Measurements from ENCODE around the gene SMCO1.
A peak's percentile ranks its signal among the peaks of the same experiment; 100 is the strongest.
"Not testable (repeated sequence)": the region's sequence is repeated elsewhere in the genome, so short reads cannot be mapped to it uniquely, and the experiment has no call there.

SMCO1 gene

GRCh38 chr3:196506687-196507086 lies 8.5 kb downstream of the SMCO1 start:
- Histone ChIP-seq H3K4me3 (no peak overlapping the region), H3K4me2 (no peak overlapping the region)

GRCh38 chr3:196504556-196504955 lies 10.6 kb downstream of the SMCO1 start:
- Histone ChIP-seq H3K4me3 (no peak overlapping the region), H3K4me2 (peak overlapping the region; percentile 59; the same call in 1 of the 2 replicates), H3K36me3 (peaks cover 10% of the 10 kb centered on the region; the same call in 1 of the 2 replicates), H3K4me1 (peaks cover 14% of the 10 kb centered on the region), H3K9ac (no peak overlapping the region), H3K27me3 (no peaks in the 10 kb centered on the region), H3K27ac (peak overlapping the region; percentile 57; the same call in 1 of the 2 replicates), H3K9me3 (peaks cover 43% of the 10 kb centered on the region), H4K20me1 (peaks cover 37% of the 10 kb centered on the region)
- no peak for TF ChIP-seq Cebpa-rat (IDR thresholded peaks at IDR 0.05)

More at GRCh38 chr3:196506687-196507086, 8.5 kb downstream of the SMCO1 start:
- H3K27ac ChIP-seq = no peak overlapping the region
- H3K4me1 ChIP-seq = peaks cover 7% of the 10 kb centered on the region
- H3K36me3 ChIP-seq = 0 out of 2 replicates have a peak, but pooled peaks cover 5% of the 10 kb centered on the region
- no peak overlapping the region for H3K9ac ChIP-seq
- peaks cover 55% of the 10 kb centered on the region for H3K9me3 ChIP-seq
- H4K20me1 ChIP-seq = peaks cover 16% of the 10 kb centered on the region
- no peak for TF ChIP-seq Cebpa-rat (IDR thresholded peaks at IDR 0.05)
- no peaks in the 10 kb centered on the region for H3K27me3 ChIP-seq

GRCh38 chr3:196504077-196504398 lies 11.1 kb downstream of the SMCO1 start:
- Histone ChIP-seq H3K36me3 (peaks cover 16% of the 10 kb centered on the region), H3K4me3 (peak overlapping the region; percentile 95; the same call in 1 of the 2 replicates), H3K9ac (peak overlapping the region; percentile 89; the same call in 1 of the 2 replicates), H4K20me1 (peaks cover 42% of the 10 kb centered on the region), H3K9me3 (peaks cover 38% of the 10 kb centered on the region), H3K4me2 (peak overlapping the region; percentile 59), H3K4me1 (peaks cover 20% of the 10 kb centered on the region), H3K27ac (peak overlapping the region; percentile 57; the same call in 1 of the 2 replicates)
- not testable (repeated sequence) for H3K27me3 ChIP-seq

GRCh38 chr3:196503196-196504076 lies 11.7 kb downstream of the SMCO1 start, which contains the start of gene RNF168:
Gene RNF168, minus strand, starts transcription at chr3:196503768. Its CDS starts 595 bp downstream, at chr3:196503173.
- Histone ChIP-seq H4K20me1 (peaks cover 48% of the 10 kb centered on the region), H3K4me1 (peaks cover 21% of the 10 kb centered on the region), H3K4me3 (peak within 1 kb of the TSS; percentile 95), H3K27me3 (no peaks in the 10 kb centered on the region), H3K9ac (peak within 1 kb of the TSS; percentile 89), H3K27ac (peak within 1 kb of the TSS; percentile 88), H3K4me2 (peak within 1 kb of the TSS; percentile 90), H3K9me3 (peaks cover 35% of the 10 kb centered on the region), H3K36me3 (peaks cover 22% of the 10 kb centered on the region)
- no peak for TF ChIP-seq Cebpa-rat (IDR thresholded peaks at IDR 0.05)

GRCh38 chr3:196502775-196503195 lies 12.4 kb downstream of the SMCO1 start:
- Histone ChIP-seq H4K20me1 (peaks cover 55% of the 10 kb centered on the region), H3K4me3 (peak overlapping the region; percentile 95), H3K9me3 (peaks cover 37% of the 10 kb centered on the region), H3K4me2 (peak overlapping the region; percentile 90), H3K27ac (peak overlapping the region; percentile 88), H3K36me3 (peaks cover 28% of the 10 kb centered on the region), H3K9ac (peak overlapping the region; percentile 89), H3K27me3 (no peaks in the 10 kb centered on the region), H3K4me1 (peaks cover 21% of the 10 kb centered on the region)
- TF ChIP-seq Cebpa-rat (IDR thresholded peaks at IDR 0.05) = no peak

- peaks cover 68% of the 10 kb centered on the region for H4K20me1 ChIP-seq
- no peak for TF ChIP-seq Cebpa-rat (IDR thresholded peaks at IDR 0.05)
- peaks cover 34% of the 10 kb centered on the region for H3K36me3 ChIP-seq
- peak overlapping the region; percentile 95 for H3K4me3 ChIP-seq
- peak overlapping the region; percentile 88 for H3K27ac ChIP-seq
- H3K4me2 ChIP-seq = peak overlapping the region; percentile 90
- H3K27me3 ChIP-seq = no peaks in the 10 kb centered on the region
- peaks cover 26% of the 10 kb centered on the region for H3K9me3 ChIP-seq
- H3K4me1 ChIP-seq = peaks cover 21% of the 10 kb centered on the region
- H3K9ac ChIP-seq = peak overlapping the region; percentile 89
These were observed 13.7 kb downstream of the SMCO1 start for GRCh38 chr3:196501316-196502044.

- Histone ChIP-seq H3K27ac (peak overlapping the region; percentile 88), H3K4me1 (peaks cover 21% of the 10 kb centered on the region), H4K20me1 (peaks cover 78% of the 10 kb centered on the region), H3K9ac (peak overlapping the region; percentile 89), H3K9me3 (peaks cover 12% of the 10 kb centered on the region), H3K36me3 (peaks cover 47% of the 10 kb centered on the region), H3K4me2 (peak overlapping the region; percentile 90), H3K27me3 (no peaks in the 10 kb centered on the region), H3K4me3 (peak overlapping the region; percentile 95)
- no peak for TF ChIP-seq Cebpa-rat (IDR thresholded peaks at IDR 0.05)
These were observed 15.2 kb downstream of the SMCO1 start for GRCh38 chr3:196499807-196500524.

- TF ChIP-seq Cebpa-rat (IDR thresholded peaks at IDR 0.05) = no peak
- Histone ChIP-seq H3K27ac (no peak overlapping the region), H3K4me3 (no peak overlapping the region), H3K4me1 (peaks cover 17% of the 10 kb centered on the region), H3K9ac (no peak overlapping the region), H4K20me1 (peaks cover 87% of the 10 kb centered on the region), H3K27me3 (no peaks in the 10 kb centered on the region), H3K9me3 (peaks cover 12% of the 10 kb centered on the region), H3K36me3 (peaks cover 56% of the 10 kb centered on the region), H3K4me2 (peak overlapping the region; percentile 90)
These were observed 16.1 kb downstream of the SMCO1 start for GRCh38 chr3:196499061-196499460.

- Histone ChIP-seq H3K4me1 (peaks cover 14% of the 10 kb centered on the region), H3K4me2 (no peak overlapping the region), H3K9me3 (peaks cover 12% of the 10 kb centered on the region), H3K27me3 (no peaks in the 10 kb centered on the region), H4K20me1 (peaks cover 95% of the 10 kb centered on the region), H3K4me3 (no peak overlapping the region), H3K36me3 (peaks cover 64% of the 10 kb centered on the region), H3K9ac (no peak overlapping the region), H3K27ac (no peak overlapping the region)
- no peak for TF ChIP-seq Cebpa-rat (IDR thresholded peaks at IDR 0.05)
These were observed 16.8 kb downstream of the SMCO1 start for GRCh38 chr3:196498297-196498696.

All from BLaER1 (cell line).